ENCODE results near the gene RBBP8NL.

Gene RBBP8NL

GRCh38 chr20:62406635-62407176 is 20.6 kb downstream of the RBBP8NL start:
- peak overlapping the region; percentile 54; the same call in 1 of the 2 replicates for H3K4me3 ChIP-seq (ENCODE audit: low read length)
- no peak for DNase-seq (ENCODE audit: low read depth, low spot score)
- H3K36me3 ChIP-seq (ENCODE audit: control insufficient read depth, insufficient read depth, low read length), result no peaks in the 10 kb centered on the region; the same call in 1 of the 2 replicates
- H3K27me3 ChIP-seq (ENCODE audit: control insufficient read depth, insufficient read depth, low read length), result no peaks in the 10 kb centered on the region
- no peak overlapping the region for H3K27ac ChIP-seq (ENCODE audit: low read length)
- H3K9me3 ChIP-seq (ENCODE audit: control insufficient read depth, insufficient read depth, low read length), result no peaks in the 10 kb centered on the region
- H3K4me1 ChIP-seq (ENCODE audit: control insufficient read depth, insufficient read depth, low read length), result no peaks in the 10 kb centered on the region
- no CpG with 5 or more reads among the region's 42 CpGs for WGBS (ENCODE audit: insufficient coverage, insufficient read length)

DNA sequence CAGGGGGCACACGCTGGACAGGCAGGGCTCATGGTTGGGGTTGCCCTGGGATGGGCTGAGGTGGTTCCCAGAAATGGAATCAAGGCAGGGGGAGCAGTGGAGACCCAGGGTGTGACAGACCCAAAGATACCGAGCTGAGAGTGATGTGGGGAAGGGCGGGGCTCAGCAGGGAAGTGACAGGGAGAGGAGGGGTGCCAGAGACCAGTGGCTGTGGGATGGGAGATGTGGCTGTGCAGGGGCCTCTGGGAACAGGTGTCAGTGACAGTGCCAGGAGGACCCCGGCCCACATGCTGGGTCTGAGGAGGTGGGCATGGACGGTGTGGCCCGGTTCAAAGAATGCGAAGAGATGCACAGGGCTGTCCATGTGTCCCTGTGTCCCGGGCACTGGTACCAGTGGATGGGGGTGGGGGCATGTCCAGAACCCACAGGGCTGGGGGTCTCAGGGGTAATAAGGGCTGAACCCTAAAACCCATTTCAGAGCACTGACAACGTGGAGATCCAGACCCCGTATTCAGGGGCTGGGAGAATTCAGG is 21.3 kb downstream of the RBBP8NL start:
- H3K9me3 ChIP-seq (ENCODE audit: control insufficient read depth, insufficient read depth, low read length), result no peaks in the 10 kb centered on the region
- DNase-seq (ENCODE audit: low read depth, low spot score), result no peak
- WGBS (ENCODE audit: insufficient coverage, insufficient read length), result no CpG with 5 or more reads among the region's 10 CpGs
- no peak overlapping the region for H3K27ac ChIP-seq (ENCODE audit: low read length)
- no peaks in the 10 kb centered on the region for H3K4me1 ChIP-seq (ENCODE audit: control insufficient read depth, insufficient read depth, low read length)
- H3K27me3 ChIP-seq (ENCODE audit: control insufficient read depth, insufficient read depth, low read length), result no peaks in the 10 kb centered on the region
- no peaks in the 10 kb centered on the region; the same call in 1 of the 2 replicates for H3K36me3 ChIP-seq (ENCODE audit: control insufficient read depth, insufficient read depth, low read length)
- no peak overlapping the region for H3K4me3 ChIP-seq (ENCODE audit: low read length)

DNA sequence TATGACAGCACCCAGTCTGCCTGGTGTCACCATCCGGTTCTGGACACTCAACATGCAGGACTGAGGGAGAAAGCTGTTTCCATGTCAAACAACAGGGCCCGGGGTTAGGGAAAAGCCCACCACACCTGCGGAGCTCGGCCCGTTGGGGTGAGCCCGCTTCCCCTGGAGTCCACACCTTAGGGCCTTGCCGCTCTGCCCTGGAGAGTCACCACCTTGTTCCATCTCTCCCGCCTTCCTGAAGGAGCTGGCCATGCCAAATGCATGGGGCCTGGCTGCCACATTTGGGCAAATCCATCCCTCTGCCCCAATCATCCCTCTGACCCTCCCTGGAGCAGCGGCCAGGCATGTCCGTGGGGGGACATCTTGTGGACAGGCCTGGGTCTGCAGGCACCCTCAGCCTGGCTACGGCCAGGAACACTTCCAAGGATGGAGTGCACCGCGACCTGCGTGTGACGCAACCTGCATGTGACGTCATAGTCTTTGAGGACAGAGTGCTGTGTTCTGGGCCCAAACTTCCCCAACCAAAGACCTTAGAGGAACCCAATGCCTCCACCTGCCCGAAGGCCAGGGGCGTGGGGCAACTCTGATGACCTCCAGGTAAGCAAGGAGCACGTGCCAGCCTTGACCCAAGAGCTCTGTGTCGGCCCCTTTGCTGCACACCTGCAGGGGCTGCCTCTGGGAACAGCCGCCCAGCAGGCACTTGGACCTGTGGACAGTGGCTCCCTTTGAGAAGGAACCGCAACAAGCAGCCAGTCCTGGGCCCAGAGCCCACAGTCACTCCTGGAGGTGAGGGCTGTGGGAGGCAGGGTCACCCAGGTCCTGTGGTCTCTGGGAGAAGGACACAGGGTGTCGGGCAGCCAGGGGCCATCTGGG is 22.0 kb downstream of the RBBP8NL start:
- no CpG with 5 or more reads among the region's 23 CpGs for WGBS (ENCODE audit: insufficient coverage, insufficient read length)
- H3K4me1 ChIP-seq (ENCODE audit: control insufficient read depth, insufficient read depth, low read length), result no peaks in the 10 kb centered on the region
- H3K27ac ChIP-seq (ENCODE audit: low read length), result no peak overlapping the region
- no peak overlapping the region for H3K4me3 ChIP-seq (ENCODE audit: low read length)
- no peaks in the 10 kb centered on the region for H3K9me3 ChIP-seq (ENCODE audit: control insufficient read depth, insufficient read depth, low read length)
- H3K36me3 ChIP-seq (ENCODE audit: control insufficient read depth, insufficient read depth, low read length), result no peaks in the 10 kb centered on the region; the same call in 1 of the 2 replicates
- no peaks in the 10 kb centered on the region for H3K27me3 ChIP-seq (ENCODE audit: control insufficient read depth, insufficient read depth, low read length)
- DNase-seq (ENCODE audit: low read depth, low spot score), result no peak

GRCh38 chr20:62404761-62405107 is 22.6 kb downstream of the RBBP8NL start:
- no CpG with 5 or more reads among the region's 12 CpGs for WGBS (ENCODE audit: insufficient coverage, insufficient read length)
- Histone ChIP-seq H3K4me3 (ENCODE audit: low read length) (no peak overlapping the region), H3K4me1 (ENCODE audit: control insufficient read depth, insufficient read depth, low read length) (no peaks in the 10 kb centered on the region), H3K36me3 (ENCODE audit: control insufficient read depth, insufficient read depth, low read length) (no peaks in the 10 kb centered on the region; the same call in 1 of the 2 replicates), H3K27ac (ENCODE audit: low read length) (no peak overlapping the region), H3K9me3 (ENCODE audit: control insufficient read depth, insufficient read depth, low read length) (no peaks in the 10 kb centered on the region), H3K27me3 (ENCODE audit: control insufficient read depth, insufficient read depth, low read length) (no peaks in the 10 kb centered on the region)
- DNase-seq (ENCODE audit: low read depth, low spot score), result no peak

DNA sequence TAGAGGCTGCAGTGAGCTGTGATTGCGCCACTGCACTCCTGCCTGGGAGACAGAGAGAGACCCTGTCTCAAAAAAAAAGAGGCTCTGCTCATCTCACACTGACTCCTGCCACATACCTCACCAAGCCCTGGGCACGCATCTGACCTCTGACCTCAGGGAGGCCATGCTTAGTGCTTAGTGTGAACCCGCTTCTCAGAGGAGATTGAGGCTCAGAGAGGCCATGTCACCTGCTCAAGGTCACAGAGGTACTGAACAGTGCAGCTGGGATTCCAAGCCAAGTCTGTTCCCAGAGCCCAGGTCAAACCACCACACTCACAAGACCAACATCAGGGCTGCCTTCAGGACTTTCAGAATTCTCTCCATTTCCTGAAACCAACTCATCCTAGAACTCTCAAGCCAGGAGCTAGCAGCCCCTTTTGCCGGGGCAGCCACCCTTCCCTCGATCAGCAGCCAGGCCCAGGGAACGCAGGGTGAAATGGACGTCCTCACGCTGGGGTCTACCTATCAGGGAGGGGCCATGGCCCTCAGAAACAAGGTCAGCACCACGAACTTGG is 23.1 kb downstream of the RBBP8NL start:
- no peaks in the 10 kb centered on the region for H3K4me1 ChIP-seq (ENCODE audit: control insufficient read depth, insufficient read depth, low read length)
- no peak for DNase-seq (ENCODE audit: low read depth, low spot score)
- H3K36me3 ChIP-seq (ENCODE audit: control insufficient read depth, insufficient read depth, low read length), result no peaks in the 10 kb centered on the region; the same call in 1 of the 2 replicates
- no peaks in the 10 kb centered on the region for H3K9me3 ChIP-seq (ENCODE audit: control insufficient read depth, insufficient read depth, low read length)
- H3K27ac ChIP-seq (ENCODE audit: low read length), result no peak overlapping the region
- H3K4me3 ChIP-seq (ENCODE audit: low read length), result no peak overlapping the region
- no peaks in the 10 kb centered on the region for H3K27me3 ChIP-seq (ENCODE audit: control insufficient read depth, insufficient read depth, low read length)
- no CpG with 5 or more reads among the region's 9 CpGs for WGBS (ENCODE audit: insufficient coverage, insufficient read length)

DNA sequence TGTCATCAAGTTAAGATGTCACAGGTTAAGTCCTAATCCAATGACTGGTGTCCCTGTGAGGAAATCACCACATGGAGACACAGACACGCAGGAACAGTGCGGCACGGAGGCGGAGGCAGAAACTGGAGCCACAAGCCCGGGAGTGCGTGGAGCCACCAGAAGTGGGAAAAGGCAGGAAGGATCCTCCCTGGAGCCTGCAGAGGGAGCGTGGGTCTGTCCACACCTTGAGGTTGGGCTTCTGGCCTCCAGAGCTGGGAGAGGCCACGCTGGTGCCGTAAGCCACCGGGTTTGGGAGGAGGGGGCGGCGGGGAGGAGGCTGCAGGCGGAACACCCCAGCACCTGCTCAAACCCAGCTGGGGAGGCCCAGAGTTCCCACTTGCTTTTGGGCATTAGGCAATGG is 24.0 kb downstream of the RBBP8NL start:
- Histone ChIP-seq H3K4me1 (ENCODE audit: control insufficient read depth, insufficient read depth, low read length) (no peaks in the 10 kb centered on the region), H3K4me3 (ENCODE audit: low read length) (no peak overlapping the region), H3K27ac (ENCODE audit: low read length) (no peak overlapping the region), H3K36me3 (ENCODE audit: control insufficient read depth, insufficient read depth, low read length) (no peaks in the 10 kb centered on the region; the same call in 1 of the 2 replicates), H3K9me3 (ENCODE audit: control insufficient read depth, insufficient read depth, low read length) (no peaks in the 10 kb centered on the region), H3K27me3 (ENCODE audit: control insufficient read depth, insufficient read depth, low read length) (no peaks in the 10 kb centered on the region)
- no peak for DNase-seq (ENCODE audit: low read depth, low spot score)
- WGBS (ENCODE audit: insufficient coverage, insufficient read length), result no CpG with 5 or more reads among the region's 13 CpGs

DNA sequence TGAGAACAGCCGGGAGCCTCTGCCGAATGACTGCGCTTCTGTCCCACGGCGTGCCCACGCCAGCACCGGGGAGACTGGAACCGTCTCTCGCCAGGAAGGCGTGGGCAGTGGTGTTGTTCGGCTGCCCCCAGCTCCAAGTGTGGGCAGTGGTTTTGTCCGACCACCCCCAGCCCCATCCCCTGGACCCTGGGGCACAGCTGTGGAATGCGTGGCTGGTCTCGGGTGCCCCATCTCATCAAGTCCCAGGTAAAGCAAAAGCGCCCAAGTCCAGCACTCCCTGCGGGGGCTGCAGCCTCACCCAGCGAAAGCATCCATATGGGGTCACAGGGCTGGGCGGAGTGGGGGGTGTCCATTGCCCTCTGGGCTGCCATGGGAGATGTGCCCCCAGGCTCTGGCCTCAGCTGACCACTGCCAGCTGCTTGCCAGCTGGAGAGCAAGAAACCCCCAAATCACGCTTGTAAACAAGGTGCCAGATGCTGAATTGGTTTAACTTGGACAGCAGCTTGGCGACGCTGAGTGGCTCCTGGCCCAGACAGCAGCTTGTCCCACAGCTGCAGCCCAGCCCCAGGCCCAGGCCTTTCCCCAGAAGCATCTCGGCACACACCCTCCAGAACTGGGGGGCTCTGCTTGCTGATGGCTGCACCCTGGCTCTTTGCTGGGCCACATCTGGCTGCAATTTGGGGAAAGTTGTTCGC is 24.7 kb downstream of the RBBP8NL start:
- no peaks in the 10 kb centered on the region; the same call in 1 of the 2 replicates for H3K36me3 ChIP-seq (ENCODE audit: control insufficient read depth, insufficient read depth, low read length)
- no peaks in the 10 kb centered on the region for H3K27me3 ChIP-seq (ENCODE audit: control insufficient read depth, insufficient read depth, low read length)
- no peak overlapping the region for H3K4me3 ChIP-seq (ENCODE audit: low read length)
- no peak overlapping the region for H3K27ac ChIP-seq (ENCODE audit: low read length)
- no peak for DNase-seq (ENCODE audit: low read depth, low spot score)
- no peaks in the 10 kb centered on the region for H3K9me3 ChIP-seq (ENCODE audit: control insufficient read depth, insufficient read depth, low read length)
- WGBS (ENCODE audit: insufficient coverage, insufficient read length), result no CpG with 5 or more reads among the region's 23 CpGs
- no peaks in the 10 kb centered on the region for H3K4me1 ChIP-seq (ENCODE audit: control insufficient read depth, insufficient read depth, low read length)

DNA sequence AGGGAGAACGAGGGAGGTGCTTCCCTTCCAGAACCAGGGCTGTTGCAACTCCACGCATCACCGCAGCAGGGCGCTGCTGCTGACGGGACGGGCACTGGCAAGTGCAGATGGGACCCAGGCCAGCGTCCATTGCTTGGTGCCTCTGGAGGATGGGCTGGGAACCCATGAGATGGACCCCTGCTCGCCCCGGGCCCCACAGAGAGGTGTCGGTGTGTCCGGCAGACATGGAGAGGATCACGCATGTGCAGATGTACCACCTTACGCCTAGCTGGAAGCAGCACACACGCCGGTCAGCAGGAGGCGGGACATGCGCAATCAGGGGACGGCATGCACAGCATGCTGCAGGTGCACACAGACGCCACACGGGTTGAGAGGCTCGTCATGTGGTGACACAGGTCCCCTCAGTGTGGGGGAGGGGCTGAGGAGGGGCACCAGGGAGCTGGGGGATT is 26.0 kb downstream of the RBBP8NL start:
- no CpG with 5 or more reads among the region's 21 CpGs for WGBS (ENCODE audit: insufficient coverage, insufficient read length)
- DNase-seq (ENCODE audit: low read depth, low spot score), result no peak
- Histone ChIP-seq H3K9me3 (ENCODE audit: control insufficient read depth, insufficient read depth, low read length) (no peaks in the 10 kb centered on the region), H3K36me3 (ENCODE audit: control insufficient read depth, insufficient read depth, low read length) (no peaks in the 10 kb centered on the region; the same call in 1 of the 2 replicates), H3K4me3 (ENCODE audit: low read length) (no peak overlapping the region), H3K4me1 (ENCODE audit: control insufficient read depth, insufficient read depth, low read length) (no peaks in the 10 kb centered on the region), H3K27ac (ENCODE audit: low read length) (no peak overlapping the region), H3K27me3 (ENCODE audit: control insufficient read depth, insufficient read depth, low read length) (no peaks in the 10 kb centered on the region)

- Histone ChIP-seq H3K9me3 (ENCODE audit: control insufficient read depth, insufficient read depth, low read length) (no peaks in the 10 kb centered on the region), H3K36me3 (ENCODE audit: control insufficient read depth, insufficient read depth, low read length) (no peaks in the 10 kb centered on the region; the same call in 1 of the 2 replicates), H3K27ac (ENCODE audit: low read length) (no peak overlapping the region), H3K27me3 (ENCODE audit: control insufficient read depth, insufficient read depth, low read length) (no peaks in the 10 kb centered on the region), H3K4me3 (ENCODE audit: low read length) (no peak overlapping the region), H3K4me1 (ENCODE audit: control insufficient read depth, insufficient read depth, low read length) (no peaks in the 10 kb centered on the region)
- no peak for DNase-seq (ENCODE audit: low read depth, low spot score)
- WGBS (ENCODE audit: insufficient coverage, insufficient read length), result no CpG with 5 or more reads among the region's 10 CpGs
These were observed 26.8 kb downstream of the RBBP8NL start for GRCh38 chr20:62400541-62400940.

DNA sequence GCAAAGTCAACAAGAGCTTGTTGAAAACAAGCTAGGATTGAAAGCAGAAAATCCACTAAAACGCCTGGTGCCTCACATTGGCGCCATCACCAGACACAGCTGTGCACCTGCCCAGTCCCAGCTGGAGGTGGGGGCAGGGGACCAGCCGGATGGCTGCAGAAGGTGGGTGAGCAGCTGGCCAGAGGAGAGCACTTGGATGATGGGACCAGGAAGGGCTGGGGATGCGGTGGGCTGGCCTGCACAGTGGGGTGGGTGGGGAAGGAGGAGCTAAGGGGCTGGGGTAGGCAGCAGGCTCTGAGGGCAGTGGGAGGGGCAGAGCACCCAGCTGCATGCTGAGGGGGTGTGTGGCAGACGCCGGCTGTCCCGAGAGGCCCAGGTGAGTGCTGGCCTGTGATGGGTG is 27.3 kb downstream of the RBBP8NL start:
- H3K27ac ChIP-seq (ENCODE audit: low read length), result no peak overlapping the region
- no peaks in the 10 kb centered on the region for H3K4me1 ChIP-seq (ENCODE audit: control insufficient read depth, insufficient read depth, low read length)
- H3K4me3 ChIP-seq (ENCODE audit: low read length), result no peak overlapping the region
- DNase-seq (ENCODE audit: low read depth, low spot score), result no peak
- no peaks in the 10 kb centered on the region for H3K9me3 ChIP-seq (ENCODE audit: control insufficient read depth, insufficient read depth, low read length)
- no peaks in the 10 kb centered on the region for H3K27me3 ChIP-seq (ENCODE audit: control insufficient read depth, insufficient read depth, low read length)
- WGBS (ENCODE audit: insufficient coverage, insufficient read length), result no CpG with 5 or more reads among the region's 7 CpGs
- H3K36me3 ChIP-seq (ENCODE audit: control insufficient read depth, insufficient read depth, low read length), result no peaks in the 10 kb centered on the region; the same call in 1 of the 2 replicates
